HG03342 (cell line): ENCODE data around the gene TNFRSF18.
"Not testable (repeated sequence)": the region's sequence is repeated elsewhere in the genome, so short reads cannot be mapped to it uniquely, and the experiment has no call there.

ENCODE experiments used
- ATAC-seq: cut with Tn5 transposase; IDR thresholded peaks from one replicate; pipeline ENCODE4 v1.9.1; 2021; ENCODE audit warnings: mild to moderate bottlenecking, moderate library complexity; ENCODE audit not compliant: unreplicated experiment

The TNFRSF18 gene

GRCh38 chr1:1199141-1199960, 7.0 kb downstream of the TNFRSF18 start:
- no peak for ATAC-seq

GRCh38 chr1:1198423-1199140, 7.8 kb downstream of the TNFRSF18 start:
- no peak for ATAC-seq

DNA sequence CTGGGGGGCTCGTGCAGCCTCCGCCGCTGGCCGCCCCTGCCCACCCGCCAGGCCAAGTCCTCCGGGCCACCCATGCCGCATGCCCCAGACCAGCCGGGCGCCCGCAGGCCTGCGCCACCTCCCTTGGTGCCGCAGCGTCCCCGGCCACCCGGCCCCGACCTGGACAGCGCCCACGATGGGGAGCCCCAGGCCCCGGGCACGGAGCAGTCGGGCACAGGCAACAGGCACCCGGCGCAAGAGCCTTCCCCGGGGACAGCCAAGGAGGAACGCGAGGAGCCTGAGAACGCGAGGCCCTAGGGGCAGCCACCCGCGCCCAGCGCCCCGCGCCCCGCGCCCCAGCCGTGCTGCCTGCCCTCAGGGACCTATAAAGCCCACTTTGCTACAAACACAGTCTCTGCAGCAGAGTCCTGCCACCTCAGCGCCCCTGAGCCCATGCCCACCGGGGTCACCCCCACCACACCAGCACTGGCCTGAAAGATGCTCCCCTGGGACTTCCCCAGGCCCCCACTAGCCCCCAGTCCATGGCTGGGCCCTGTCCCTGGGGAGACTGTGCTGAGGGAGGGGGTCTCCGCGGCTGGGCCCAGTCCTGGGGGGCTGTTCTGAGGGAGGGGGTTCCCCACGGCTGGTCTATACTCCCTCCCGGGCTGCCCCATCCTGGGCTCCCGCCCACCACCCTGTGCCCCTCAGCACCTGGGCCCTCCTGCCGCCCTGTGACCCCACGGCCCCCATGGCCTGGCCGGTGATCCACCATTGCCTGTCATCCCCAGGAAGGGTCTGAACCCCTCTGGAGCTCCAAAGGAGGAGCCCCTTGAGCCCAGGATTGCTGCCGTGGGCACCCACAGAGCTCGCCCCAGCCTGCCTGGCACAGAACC, 8.6 kb downstream of the TNFRSF18 start:
- ATAC-seq = no peak

DNA sequence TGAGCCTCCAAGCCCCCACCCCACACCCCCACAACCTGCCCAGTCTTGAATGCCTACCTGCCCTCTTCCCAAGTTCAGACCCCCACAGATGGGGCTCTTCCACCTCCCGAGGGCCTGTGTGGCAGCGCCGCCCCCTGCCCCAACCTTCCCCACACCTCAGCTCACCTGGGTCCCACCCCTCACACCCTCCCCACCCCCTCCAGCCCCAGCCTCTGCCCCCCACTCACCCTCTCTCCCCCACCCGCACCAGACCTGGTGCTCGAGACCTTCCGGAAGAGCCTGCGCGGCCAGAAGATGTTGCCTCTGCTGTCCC, 9.2 kb downstream of the TNFRSF18 start:
- no peak for ATAC-seq

- ATAC-seq = no peak
These were observed 9.8 kb downstream of the TNFRSF18 start for GRCh38 chr1:1196431-1197187.

DNA sequence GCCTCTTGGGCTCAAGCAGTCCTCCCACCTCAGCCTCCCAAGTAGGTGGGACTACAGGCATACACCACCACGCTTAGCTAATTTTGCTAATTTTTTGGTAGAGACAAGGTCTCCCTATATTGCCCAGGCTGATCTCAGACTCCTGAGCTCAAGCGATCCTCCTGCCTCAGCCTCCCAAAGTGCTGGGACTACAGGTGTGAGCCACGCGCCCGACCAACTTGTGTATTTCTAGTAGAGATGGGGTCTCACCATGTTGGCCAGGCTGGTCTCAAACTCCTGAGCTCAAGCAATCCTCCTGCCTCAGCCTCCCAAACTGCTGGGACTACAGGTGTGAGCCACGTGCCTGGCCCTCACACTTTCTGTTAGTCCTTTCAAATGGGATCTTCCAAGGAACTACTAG, 10.7 kb downstream of the TNFRSF18 start:
- not testable (repeated sequence) for ATAC-seq

DNA sequence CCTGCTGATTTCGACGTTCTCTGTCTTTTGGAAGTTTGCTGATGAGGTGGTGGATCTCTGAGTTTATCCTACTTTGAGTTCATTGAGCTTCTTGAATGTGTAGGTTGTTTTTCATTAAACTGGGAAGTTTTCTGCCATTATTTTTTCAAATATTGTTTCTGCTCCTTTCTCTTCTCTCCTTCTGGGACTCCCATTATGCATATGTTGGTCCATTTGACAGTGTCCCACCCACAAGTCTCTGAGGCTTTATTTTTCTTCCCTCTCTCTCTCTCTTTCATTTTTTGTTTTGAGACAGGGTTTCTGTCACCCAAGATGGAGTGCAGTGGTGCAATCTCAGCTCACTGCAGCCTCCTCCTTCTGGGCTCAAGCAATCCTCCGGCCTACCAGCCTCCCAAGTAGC, 11.7 kb downstream of the TNFRSF18 start:
- ATAC-seq = no peak

DNA sequence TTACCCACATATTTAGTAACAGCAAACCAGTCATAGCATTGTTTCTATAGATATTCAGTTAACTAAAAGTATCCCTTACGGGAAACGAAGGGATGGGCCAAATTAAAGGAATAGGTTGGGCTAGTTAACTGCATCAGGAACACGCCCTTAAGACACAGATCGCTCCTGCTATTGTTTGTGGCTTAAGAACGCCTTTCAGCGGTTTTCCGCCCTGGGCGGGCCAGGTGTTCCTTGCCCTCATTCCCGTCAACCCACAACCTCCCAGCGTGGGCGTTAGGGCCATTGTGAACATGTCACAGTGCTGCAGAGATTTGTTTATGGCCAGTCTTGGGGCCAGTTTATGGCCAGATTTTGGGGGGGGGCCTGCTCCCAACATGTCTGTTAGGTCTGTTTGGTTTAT, 14.7 kb downstream of the TNFRSF18 start:
- no peak for ATAC-seq

DNA sequence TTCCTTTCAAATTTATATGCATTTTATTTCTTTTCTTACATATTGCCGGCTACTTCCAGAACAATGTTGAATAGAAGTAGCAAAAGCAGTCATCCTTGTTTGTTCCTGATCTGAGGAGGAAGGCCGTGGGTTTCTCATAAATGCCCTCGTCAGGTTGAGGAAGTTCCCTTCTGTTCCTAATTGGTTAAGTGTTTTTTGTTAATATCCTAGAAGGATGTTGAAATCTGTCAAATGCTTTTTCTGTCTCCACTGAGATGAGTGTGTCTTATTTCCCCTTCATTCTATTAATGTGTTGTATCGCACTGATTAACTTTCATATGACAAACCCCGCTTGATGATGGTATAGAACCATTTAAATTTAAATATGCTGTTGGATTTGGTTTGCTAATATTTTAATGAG, 17.3 kb downstream of the TNFRSF18 start:
- no peak for ATAC-seq

DNA sequence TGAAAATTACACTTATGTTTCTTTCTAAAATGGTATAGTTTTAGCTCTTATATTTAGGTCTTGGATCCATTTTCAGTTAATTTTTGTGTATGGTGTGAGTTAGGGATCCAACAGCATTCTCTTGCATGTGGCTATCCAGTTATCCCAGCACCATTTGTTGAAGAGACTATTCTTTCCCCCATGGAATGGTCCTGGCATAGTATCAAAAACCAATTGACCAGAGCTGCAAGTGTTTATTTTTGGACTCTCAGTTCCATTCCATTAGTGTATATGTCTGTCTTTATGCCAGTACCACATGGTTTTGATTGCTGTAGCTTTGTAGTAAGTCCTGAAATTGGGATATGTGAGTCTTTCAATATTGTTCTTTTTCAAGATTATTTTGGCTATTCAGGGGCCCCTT, 18.5 kb downstream of the TNFRSF18 start:
- no peak for ATAC-seq

DNA sequence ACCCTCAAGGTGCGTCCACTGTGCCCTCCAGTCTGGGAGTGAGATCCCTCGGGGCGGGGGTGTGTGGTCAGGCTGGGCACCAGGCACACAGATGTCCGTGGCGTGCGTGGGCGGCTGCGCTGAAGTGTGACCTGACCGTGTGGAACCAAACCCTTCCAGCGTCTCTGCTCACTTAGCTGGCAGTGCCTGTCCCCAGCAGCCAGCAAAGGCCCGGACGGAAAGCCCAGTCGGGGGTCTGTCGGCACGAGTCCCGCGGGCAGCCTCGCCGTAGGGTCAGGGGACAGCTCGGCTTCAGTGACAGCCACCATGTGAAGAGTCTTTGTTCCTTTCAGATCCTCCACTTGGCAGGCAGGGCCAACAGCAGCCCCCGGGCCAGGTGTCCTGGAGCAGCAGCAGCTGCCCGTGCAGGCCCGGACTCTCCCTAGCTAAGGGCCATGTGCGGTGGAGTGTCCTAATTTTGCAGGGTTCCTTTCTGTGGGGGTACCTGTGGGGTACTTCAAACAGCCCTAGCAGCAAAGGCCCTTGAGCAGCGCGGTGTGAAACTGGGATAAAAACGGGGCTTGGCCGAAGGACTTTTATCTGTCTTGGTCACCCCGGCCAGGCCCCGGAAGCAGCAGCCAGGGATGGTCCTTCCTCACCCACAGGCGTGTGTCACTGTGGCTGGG, 21.2 kb downstream of the TNFRSF18 start:
- ATAC-seq = no peak

DNA sequence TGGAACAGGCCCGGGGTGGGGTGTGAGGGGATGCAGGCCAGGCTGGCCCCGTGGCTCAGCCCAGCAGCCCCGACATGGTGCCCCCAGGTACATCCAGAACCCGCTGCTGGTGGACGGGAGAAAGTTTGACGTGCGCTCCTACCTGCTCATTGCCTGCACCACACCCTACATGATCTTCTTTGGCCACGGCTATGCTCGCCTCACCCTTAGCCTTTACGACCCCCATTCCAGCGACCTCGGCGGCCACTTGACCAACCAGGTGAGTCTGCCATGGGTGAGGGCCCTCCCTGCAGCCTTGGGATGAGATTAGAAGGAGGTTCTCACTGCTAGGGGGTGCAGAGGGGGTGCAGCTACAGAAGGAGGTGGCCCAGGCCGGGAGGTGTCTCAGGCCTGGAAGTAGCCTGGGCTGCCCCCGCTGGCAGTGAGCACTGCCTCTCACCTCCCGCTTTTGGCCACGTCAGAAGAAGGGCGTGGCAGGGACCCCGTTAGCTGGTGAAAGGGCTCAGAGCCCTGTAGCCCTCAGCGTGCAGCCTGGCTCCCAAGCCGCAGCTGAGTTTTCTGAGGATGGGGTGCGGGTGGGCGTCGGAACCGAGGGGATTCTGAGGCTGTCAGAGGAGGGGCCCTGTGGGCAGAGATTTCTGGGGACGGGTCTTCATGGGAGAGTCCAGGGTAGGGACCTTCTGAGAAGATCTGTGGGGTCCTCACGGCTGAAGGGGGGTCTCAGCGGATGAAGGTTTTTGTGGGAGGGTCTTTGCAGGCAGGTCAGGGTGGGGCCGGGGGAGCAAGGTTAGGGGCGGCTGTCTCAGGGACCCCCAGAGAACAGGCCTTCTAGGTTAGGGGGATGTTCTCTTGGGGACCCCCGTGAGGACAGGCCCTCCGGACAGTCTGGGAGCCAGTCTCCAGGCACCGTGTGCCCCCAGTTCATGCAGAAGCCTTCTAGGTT, 22.3 kb downstream of the TNFRSF18 start:
- ATAC-seq = no peak

DNA sequence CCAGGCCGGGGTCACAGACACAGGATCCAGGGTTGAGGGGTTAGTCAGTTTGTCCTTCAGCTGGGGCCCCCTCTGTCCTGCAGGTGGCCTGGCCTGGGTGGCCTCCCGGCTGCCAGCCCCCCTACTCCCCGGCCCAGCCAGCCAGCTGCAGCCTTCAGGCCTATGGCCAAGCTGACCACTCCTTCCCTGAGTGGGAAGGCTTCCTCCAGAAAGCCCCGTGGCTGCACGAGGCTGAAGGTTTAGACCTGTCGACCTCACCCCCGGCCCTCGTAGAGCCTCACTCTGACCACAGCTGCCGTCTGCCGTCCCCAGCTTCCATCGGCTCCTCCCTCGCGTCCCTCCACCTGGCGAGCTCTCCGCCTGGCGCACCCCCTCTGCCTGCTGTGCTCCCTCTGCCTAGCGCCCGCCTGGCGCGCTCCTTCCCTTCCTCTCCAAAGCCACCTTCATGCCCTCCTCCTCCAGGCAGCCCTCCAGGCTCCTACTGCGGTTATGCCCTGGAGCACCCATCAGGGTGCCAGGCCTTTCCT, 23.1 kb downstream of the TNFRSF18 start:
- no peak for ATAC-seq

DNA sequence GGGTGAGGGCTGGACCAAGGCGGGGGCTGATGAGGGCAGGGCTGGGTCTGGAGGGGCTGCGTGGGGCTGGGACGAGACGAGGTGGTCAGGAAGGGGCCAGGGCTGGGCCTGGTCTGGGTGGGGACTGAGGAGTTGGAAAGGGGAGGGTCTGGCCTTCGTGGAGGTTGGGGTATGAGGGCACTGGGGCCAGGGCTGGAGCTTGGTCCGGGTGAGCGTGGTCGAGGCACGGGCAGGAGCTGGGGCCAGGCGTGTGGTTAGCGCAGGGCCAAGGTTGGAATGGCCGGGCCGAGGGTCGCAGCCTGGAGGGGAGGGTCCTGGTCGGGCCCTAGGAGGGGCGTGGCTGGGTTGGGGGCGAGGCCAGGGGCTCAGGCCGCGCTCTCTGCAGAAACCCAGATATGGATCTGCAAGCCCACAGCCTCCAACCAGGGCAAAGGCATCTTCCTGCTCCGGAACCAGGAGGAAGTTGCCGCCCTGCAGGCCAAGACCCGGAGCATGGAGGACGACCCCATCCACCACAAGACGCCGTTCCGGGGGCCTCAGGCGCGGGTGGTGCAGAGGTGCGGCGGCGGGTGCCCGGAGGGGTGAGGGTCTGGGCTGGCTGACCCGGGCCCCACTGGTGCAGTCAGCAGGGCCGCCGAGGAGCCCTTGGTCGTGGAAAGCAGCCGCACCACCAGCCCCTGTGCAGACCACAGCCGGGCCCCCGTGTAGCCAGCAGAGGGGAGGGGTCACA, 23.7 kb downstream of the TNFRSF18 start:
- ATAC-seq = no peak

DNA sequence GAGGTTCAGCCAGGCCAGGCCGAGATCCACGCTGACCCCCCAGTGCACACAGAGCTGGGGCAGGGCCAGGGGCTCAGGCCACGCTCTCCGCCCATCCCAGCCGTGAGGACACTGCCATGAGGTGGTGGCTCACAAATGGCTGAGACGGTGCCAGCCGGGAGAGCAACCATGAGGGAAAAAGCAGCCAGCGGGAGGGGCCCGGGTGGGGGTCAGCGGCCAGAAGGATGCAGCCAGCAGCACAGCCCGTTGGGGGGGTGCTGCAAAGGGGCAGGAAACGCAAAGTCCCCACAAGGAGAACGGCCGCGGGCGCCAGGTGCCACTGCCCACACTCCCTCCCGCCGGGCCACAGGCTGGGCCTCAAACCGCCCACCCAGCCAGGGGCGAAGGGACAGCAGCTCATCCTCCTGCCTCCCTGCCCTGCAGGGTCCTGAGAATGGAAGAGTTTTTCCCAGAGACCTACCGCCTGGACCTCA, 24.4 kb downstream of the TNFRSF18 start:
- no peak for ATAC-seq

DNA sequence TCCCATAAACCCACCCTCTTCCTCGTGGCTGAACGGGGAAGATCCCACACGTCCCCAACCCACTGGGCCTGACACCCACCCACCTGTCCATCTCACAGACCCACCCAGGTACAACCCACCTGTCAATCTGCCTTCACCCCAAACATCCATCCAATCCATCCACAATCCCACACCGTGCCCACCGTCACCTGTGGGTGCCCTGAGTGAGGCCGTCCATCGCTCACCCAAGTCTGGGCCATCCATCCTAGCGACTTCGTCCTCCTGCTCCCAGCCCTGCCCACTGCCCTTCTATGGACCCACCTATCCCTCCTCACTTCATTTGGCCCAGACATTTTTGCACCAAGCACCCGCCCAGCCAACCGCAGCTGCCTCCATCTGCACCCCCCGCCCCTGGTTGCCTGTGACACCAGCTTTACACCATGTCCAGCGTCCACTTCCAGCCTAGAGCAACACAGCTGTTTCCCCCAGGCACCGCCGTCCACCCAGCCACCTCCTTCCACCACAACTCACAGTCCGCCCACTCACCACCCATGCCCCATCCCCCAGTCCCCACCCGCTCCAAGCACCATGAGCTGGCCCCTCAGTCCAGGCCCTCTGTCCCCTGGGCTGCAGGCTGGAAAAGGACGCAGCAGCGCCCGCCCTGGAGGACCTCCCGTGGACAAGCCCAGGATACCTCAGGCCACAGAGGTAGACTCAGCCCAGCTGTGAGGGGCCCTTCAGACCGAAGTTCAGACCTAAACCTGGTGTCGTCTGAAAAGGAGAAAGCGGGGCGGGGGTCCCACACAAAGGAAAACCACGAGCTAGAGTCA, 25.1 kb downstream of the TNFRSF18 start:
- ATAC-seq = no peak
